ENCODE measurements around the gene SEC31A. TPM values are rescaled to one million over a fixed set of nuclear protein-coding genes. Genes with fewer than 3 reads are reported as not detected.

Gene SEC31A
- total and polyA plus RNA-seq, 2 experiments from 2014 or later = 226 to 306 TPM

DNA sequence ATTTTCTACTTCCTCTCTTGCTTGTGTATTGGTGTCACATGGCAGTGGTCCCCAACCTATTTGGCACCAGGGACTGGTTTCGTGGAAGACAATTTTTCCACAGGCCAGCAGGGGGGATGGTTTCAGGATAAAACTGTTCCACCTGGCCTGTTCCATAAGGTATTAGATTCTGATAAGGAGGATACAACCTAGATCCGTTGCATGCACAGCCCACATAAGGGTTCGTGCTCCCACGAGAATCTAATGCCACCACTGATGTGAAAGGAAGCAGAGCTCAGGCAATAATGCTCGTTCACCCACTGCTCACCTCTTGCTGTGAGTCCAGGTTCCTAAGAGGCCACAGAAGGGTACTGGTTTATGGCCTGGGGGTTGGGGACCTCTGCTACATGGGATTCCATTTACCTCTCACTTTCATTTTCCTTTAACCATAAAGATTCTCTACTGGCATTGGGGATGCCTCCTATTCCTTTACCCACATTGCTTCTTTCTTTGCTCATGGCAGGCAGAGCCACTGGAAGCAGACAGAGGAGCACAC is 38.1 kb downstream of the SEC31A start:
- peaks cover 22% of the 10 kb centered on the region for H4K20me1 ChIP-seq (ENCODE audit: insufficient read depth, poor library complexity, severe bottlenecking)
- H3K27me3 ChIP-seq = no peaks in the 10 kb centered on the region
- no peaks in the 10 kb centered on the region for H3K9me3 ChIP-seq (ENCODE audit: low read depth)
- peaks cover 6% of the 10 kb centered on the region for H3K36me3 ChIP-seq (replicated peaks; ENCODE audit: insufficient read depth, low read depth)
- no peaks in the 10 kb centered on the region for H3K9me2 ChIP-seq (replicated peaks; ENCODE audit: insufficient read depth)
- TF ChIP-seq, protein P1, sequence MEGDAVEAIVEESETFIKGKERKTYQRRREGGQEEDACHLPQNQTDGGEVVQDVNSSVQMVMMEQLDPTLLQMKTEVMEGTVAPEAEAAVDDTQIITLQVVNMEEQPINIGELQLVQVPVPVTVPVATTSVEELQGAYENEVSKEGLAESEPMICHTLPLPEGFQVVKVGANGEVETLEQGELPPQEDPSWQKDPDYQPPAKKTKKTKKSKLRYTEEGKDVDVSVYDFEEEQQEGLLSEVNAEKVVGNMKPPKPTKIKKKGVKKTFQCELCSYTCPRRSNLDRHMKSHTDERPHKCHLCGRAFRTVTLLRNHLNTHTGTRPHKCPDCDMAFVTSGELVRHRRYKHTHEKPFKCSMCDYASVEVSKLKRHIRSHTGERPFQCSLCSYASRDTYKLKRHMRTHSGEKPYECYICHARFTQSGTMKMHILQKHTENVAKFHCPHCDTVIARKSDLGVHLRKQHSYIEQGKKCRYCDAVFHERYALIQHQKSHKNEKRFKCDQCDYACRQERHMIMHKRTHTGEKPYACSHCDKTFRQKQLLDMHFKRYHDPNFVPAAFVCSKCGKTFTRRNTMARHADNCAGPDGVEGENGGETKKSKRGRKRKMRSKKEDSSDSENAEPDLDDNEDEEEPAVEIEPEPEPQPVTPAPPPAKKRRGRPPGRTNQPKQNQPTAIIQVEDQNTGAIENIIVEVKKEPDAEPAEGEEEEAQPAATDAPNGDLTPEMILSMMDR (IDR thresholded peaks at IDR 0.05; ENCODE audit: poor library complexity) = no peak
- TF ChIP-seq EZH2phosphoT487 (IDR thresholded peaks at IDR 0.05; ENCODE audit: low read depth, severe bottlenecking, unreplicated experiment) (no peak), EZH2 (IDR thresholded peaks at IDR 0.05; ENCODE audit: borderline replicate concordance) (no peak)
- no peak overlapping the region for H2AFZ ChIP-seq
- H3K27ac ChIP-seq = no peak overlapping the region
- H3K79me2 ChIP-seq = peaks cover 49% of the 10 kb centered on the region
- H3K4me2 ChIP-seq = no peak overlapping the region
- no peak overlapping the region for H3K4me3 ChIP-seq
- WGBS (ENCODE audit: low lambda C conversion rate, missing lambda C conversion rate) = 74% methylated on average over 5 of the region's 5 CpGs
- H3K4me1 ChIP-seq (ENCODE audit: insufficient read depth) = no peaks in the 10 kb centered on the region
- no peak for DNase-seq (ENCODE audit: low spot score)

DNA sequence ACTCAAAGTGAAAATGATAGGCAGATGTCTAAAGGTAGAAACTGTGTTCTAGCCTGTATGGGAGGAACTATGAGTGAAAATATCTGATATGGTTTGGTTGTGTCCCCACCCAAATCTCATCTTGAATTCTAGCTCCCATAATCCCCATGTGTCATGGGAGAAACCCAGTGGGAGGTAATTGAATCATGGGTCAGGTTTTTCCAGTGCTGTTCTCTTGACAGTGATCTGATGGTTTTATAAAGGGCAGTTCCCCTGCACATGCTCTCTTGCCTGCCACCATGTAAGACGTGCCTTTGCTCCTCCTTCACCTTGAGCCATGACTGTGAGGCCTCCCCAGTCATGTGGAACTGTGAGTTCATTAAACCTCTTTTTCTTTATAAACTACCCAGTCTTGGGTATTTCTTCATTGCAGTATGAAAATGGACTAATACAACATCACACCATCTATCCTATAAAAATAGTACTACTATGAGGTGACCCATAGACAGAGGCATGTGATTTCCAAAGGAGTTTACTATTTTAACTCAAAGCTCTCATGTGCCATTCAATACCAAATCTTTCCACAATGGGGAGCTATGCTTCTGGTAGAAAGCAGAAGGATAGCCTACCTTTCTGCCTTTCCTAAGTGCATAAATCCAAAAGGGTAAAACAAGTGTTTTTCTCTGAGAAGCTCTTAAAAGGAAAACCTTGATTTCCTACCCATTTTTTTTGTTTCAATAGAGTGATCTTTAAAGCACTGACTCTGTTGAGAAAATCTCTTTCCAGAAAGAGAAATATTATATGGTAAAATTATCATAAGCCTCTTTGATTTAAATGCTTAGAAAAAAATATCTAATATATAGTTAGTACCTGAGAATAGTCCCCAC is 38.8 kb downstream of the SEC31A start:
- TF ChIP-seq, protein P1 (IDR thresholded peaks at IDR 0.05; ENCODE audit: poor library complexity) = peak; percentile 35
- no peak for TF ChIP-seq EZH2 (IDR thresholded peaks at IDR 0.05; ENCODE audit: borderline replicate concordance)
- peak; percentile 28 for DNase-seq (ENCODE audit: low spot score)
- Histone ChIP-seq H3K4me2 (no peak overlapping the region), H4K20me1 (ENCODE audit: insufficient read depth, poor library complexity, severe bottlenecking) (peaks cover 22% of the 10 kb centered on the region), H2AFZ (no peak overlapping the region), H3K4me1 (ENCODE audit: insufficient read depth) (no peaks in the 10 kb centered on the region), H3K36me3 (replicated peaks; ENCODE audit: insufficient read depth, low read depth) (peaks cover 6% of the 10 kb centered on the region), H3K4me3 (no peak overlapping the region), H3K79me2 (peaks cover 42% of the 10 kb centered on the region), H3K9me3 (ENCODE audit: low read depth) (no peaks in the 10 kb centered on the region), H3K27me3 (no peaks in the 10 kb centered on the region), H3K27ac (no peak overlapping the region), H3K9me2 (replicated peaks; ENCODE audit: insufficient read depth) (no peaks in the 10 kb centered on the region)
- 91% methylated on average over 1 of the region's 1 CpG for WGBS (ENCODE audit: low lambda C conversion rate, missing lambda C conversion rate)

DNA sequence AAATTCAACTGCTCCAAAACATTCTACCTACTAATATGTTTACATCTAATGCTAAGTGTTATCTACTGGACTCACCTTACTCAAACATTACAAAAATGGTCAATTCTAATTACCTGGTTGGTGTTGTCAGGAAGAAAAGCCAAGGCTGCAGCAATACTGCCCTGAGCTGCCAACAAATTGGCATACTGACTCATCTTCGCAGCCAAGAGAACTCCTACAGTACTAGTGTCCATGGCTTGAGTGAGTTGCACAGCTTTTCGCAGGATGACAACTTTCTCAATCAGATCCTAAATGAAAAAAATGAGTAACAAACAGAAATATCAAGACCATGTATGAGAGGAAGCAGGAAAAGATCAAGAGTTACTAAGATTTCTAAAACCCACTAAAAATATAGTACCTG is 39.6 kb downstream of the SEC31A start:
- TF ChIP-seq EZH2 (IDR thresholded peaks at IDR 0.05; ENCODE audit: borderline replicate concordance) (no peak), EZH2phosphoT487 (IDR thresholded peaks at IDR 0.05; ENCODE audit: low read depth, severe bottlenecking, unreplicated experiment) (no peak)
- TF ChIP-seq, protein P1 (IDR thresholded peaks at IDR 0.05; ENCODE audit: poor library complexity) = no peak
- 100% methylated on average over 2 of the region's 2 CpGs for WGBS (ENCODE audit: low lambda C conversion rate, missing lambda C conversion rate)
- no peaks in the 10 kb centered on the region for H3K4me1 ChIP-seq (ENCODE audit: insufficient read depth)
- H3K27me3 ChIP-seq = no peaks in the 10 kb centered on the region
- no peak for DNase-seq (ENCODE audit: low spot score)
- peaks cover 6% of the 10 kb centered on the region for H3K36me3 ChIP-seq (replicated peaks; ENCODE audit: insufficient read depth, low read depth)
- no peaks in the 10 kb centered on the region for H3K9me2 ChIP-seq (replicated peaks; ENCODE audit: insufficient read depth)
- no peak overlapping the region for H2AFZ ChIP-seq
- peaks cover 20% of the 10 kb centered on the region for H4K20me1 ChIP-seq (ENCODE audit: insufficient read depth, poor library complexity, severe bottlenecking)
- H3K4me3 ChIP-seq = no peak overlapping the region
- no peak overlapping the region for H3K27ac ChIP-seq
- H3K4me2 ChIP-seq = no peak overlapping the region
- H3K9me3 ChIP-seq (ENCODE audit: low read depth) = no peaks in the 10 kb centered on the region
- H3K79me2 ChIP-seq = peaks cover 37% of the 10 kb centered on the region
